Measurements from ENCODE around the gene SUB1. TPM values are rescaled to one million over a fixed set of nuclear protein-coding genes. Genes with fewer than 3 reads are reported as not detected.
"Not testable (repeated sequence)": the region's sequence is repeated elsewhere in the genome, so short reads cannot be mapped to it uniquely, and the experiment has no call there.

SUB1 gene
- polyA plus RNA-seq (2013, experiment 1 of 2; ENCODE audit: insufficient read length) = 303 TPM
- polyA plus RNA-seq (2013, experiment 2 of 2; ENCODE audit: insufficient read length) = 291 TPM

- DNase-seq = peak; percentile 93
Measured at GRCh38 chr5:32585446-32586275, at the start of gene SUB1. TSS of gene SUB1 (plus strand) at chr5:32585557. CDS start at chr5:32588513, 2,956 bp downstream.

GRCh38 chr5:32536246-32536645 is 49.1 kb upstream of the SUB1 start:
- no peak for DNase-seq

GRCh38 chr5:32537437-32538029 is 47.8 kb upstream of the SUB1 start:
- peak; percentile 75 for DNase-seq

- no peak for DNase-seq
Measured at GRCh38 chr5:32538031-32538547, 47.3 kb upstream of the SUB1 start.

- no peak for DNase-seq
Measured at GRCh38 chr5:32539981-32540845, 45.1 kb upstream of the SUB1 start.

GRCh38 chr5:32541241-32541640 is 44.1 kb upstream of the SUB1 start:
- DNase-seq = peak; percentile 44

- peak; percentile 47 for DNase-seq
Measured at GRCh38 chr5:32542216-32543059, 42.9 kb upstream of the SUB1 start.

- peak; percentile 27 for DNase-seq
Measured at GRCh38 chr5:32543291-32543690, 42.1 kb upstream of the SUB1 start.

- DNase-seq = no peak
Measured at GRCh38 chr5:32545102-32545800, 40.1 kb upstream of the SUB1 start.

- DNase-seq = no peak
Measured at GRCh38 chr5:32551194-32551593, 34.2 kb upstream of the SUB1 start.

GRCh38 chr5:32551865-32552264 is 33.5 kb upstream of the SUB1 start:
- no peak for DNase-seq

GRCh38 chr5:32552491-32552890 is 32.9 kb upstream of the SUB1 start:
- DNase-seq = not testable (repeated sequence)

GRCh38 chr5:32552936-32553335 is 32.4 kb upstream of the SUB1 start:
- no peak for DNase-seq

- DNase-seq = not testable (repeated sequence)
Measured at GRCh38 chr5:32554181-32554780, 31.1 kb upstream of the SUB1 start.

- not testable (repeated sequence) for DNase-seq
Measured at GRCh38 chr5:32556543-32556942, 28.8 kb upstream of the SUB1 start.

GRCh38 chr5:32559411-32559810 is 25.9 kb upstream of the SUB1 start:
- no peak for DNase-seq

- DNase-seq = no peak
Measured at GRCh38 chr5:32559921-32560320, 25.4 kb upstream of the SUB1 start.

- no peak for DNase-seq
Measured at GRCh38 chr5:32562056-32562455, 23.3 kb upstream of the SUB1 start.

- DNase-seq = peak; percentile 15
Measured at GRCh38 chr5:32562843-32563242, 22.5 kb upstream of the SUB1 start.

- DNase-seq = no peak
Measured at GRCh38 chr5:32563614-32564013, 21.7 kb upstream of the SUB1 start.

GRCh38 chr5:32565145-32565544 is 20.2 kb upstream of the SUB1 start:
- no peak for DNase-seq
